22Rv1 (cell line): ENCODE data around the gene SLC2A13.

Experiments used
- CTCF ChIP-seq: fragments of 450-650 bp; IDR thresholded peaks from 2 replicates; pipeline ENCODE4 v1.5.1; 2017; ENCODE audit warnings: mild to moderate bottlenecking
- ZFX ChIP-seq: fragments of 450-650 bp; IDR thresholded peaks from 2 replicates; pipeline ENCODE4 v1.6.1; 2017; ENCODE audit warnings: antibody characterized with exemption, borderline replicate concordance

- TF ChIP-seq CTCF: no peak
- no peak for TF ChIP-seq ZFX
These were observed 325.4 kb downstream of the SLC2A13 start for GRCh38 chr12:39780411-39780912.
